HepG2 (cell line): ENCODE data around the gene RNASE13. TPM values are rescaled to one million over a fixed set of nuclear protein-coding genes. Genes with fewer than 3 reads are reported as not detected.

Experiments used
- ELF3 ChIP-seq: IDR thresholded peaks from 2 replicates; pipeline ENCODE4 v1.6.1; 2016; ENCODE audit warnings: missing genetic modification reagents, missing compliant biosample characterization
- HOXA3 ChIP-seq: sonication (generic); formaldehyde crosslinking; IDR thresholded peaks from 2 replicates; pipeline ENCODE4 v1.5.0; 2020; ENCODE audit warnings: missing genetic modification reagents
- MIXL1 ChIP-seq: IDR thresholded peaks from 2 replicates; pipeline ENCODE4 v1.6.1; 2016
- MTF2 ChIP-seq: sonication (generic); formaldehyde crosslinking; IDR thresholded peaks from 2 replicates; pipeline ENCODE4 v1.5.0; 2020; ENCODE audit warnings: missing genetic modification reagents, borderline replicate concordance
- SETDB1 ChIP-seq: sonication (generic); formaldehyde crosslinking; IDR thresholded peaks from 2 replicates; pipeline ENCODE4 v1.5.1; 2020; ENCODE audit warnings: missing genetic modification reagents, mild to moderate bottlenecking, borderline replicate concordance
- SMARCC2 ChIP-seq: fragments of 450-650 bp; IDR thresholded peaks from 2 replicates; pipeline ENCODE4 v1.6.1; 2017; ENCODE audit warnings: antibody characterized with exemption, mild to moderate bottlenecking
- TBX3 ChIP-seq: fragments of 450-650 bp; IDR thresholded peaks from 2 replicates; pipeline ENCODE4 v1.6.1; 2017; ENCODE audit warnings: antibody characterized with exemption, mild to moderate bottlenecking, inconsistent platforms, borderline replicate concordance
- ZFX ChIP-seq: sonication (generic); formaldehyde crosslinking; IDR thresholded peaks from 2 replicates; pipeline ENCODE4 v1.4.0; 2020; ENCODE audit warnings: mild to moderate bottlenecking, low read depth, missing genetic modification reagents, moderate library complexity
- ZNF136 ChIP-seq: sonication (generic); formaldehyde crosslinking; IDR thresholded peaks from 2 replicates; pipeline ENCODE4 v1.8.1; 2022; ENCODE audit warnings: low read depth, mild to moderate bottlenecking, moderate library complexity, missing genetic modification reagents
- ZNF562 ChIP-seq: sonication (generic); formaldehyde crosslinking; IDR thresholded peaks from 2 replicates; pipeline ENCODE4 v1.8.0; 2022; ENCODE audit warnings: missing genetic modification reagents, borderline replicate concordance
- ZNF629 ChIP-seq: sonication (generic); formaldehyde crosslinking; conservative IDR thresholded peaks from 2 replicates; pipeline ENCODE4 v1.5.0; 2020; ENCODE audit warnings: missing genetic modification reagents
- ZNF672 ChIP-seq: sonication (generic); formaldehyde crosslinking; IDR thresholded peaks from 2 replicates; pipeline ENCODE4 v1.8.1; 2022; ENCODE audit warnings: missing genetic modification reagents
- ZNF7 ChIP-seq: IDR thresholded peaks from 2 replicates; pipeline ENCODE4 v1.6.1; 2016; ENCODE audit warnings: missing biosample characterization, missing genetic modification reagents
- polyA plus RNA-seq, 8 experiments: library from polyadenylated mRNA; depleted of rRNA in 3 of 8; stranded (reverse) in 7 of 8; unstranded in 1 of 8; fragments of >200 nt; fragmentation: Illumina TruSeq in 4 of 8; extraction: Trizol in 4 of 8; gene quantifications; 2 replicates each; pipeline versions ENCODE4 v1.2.1 to v1.2.3, GENCODE V29; 2011 to 2016; ENCODE audit warnings: low read depth in 4 of 8, missing spikeins in 1 of 8, mixed read lengths in 1 of 8; ENCODE audit not compliant: insufficient read depth in 1 of 8
- total RNA-seq, 5 experiments: library from RNA; depleted of rRNA; stranded (reverse); fragments of >200 nt; fragmentation: Illumina TruSeq; extraction: Trizol; gene quantifications; 2 replicates each; pipeline ENCODE4 v1.2.3, GENCODE V29; 2016; ENCODE audit warnings: low read depth in 1 of 5
- TF ChIP-seq, protein P1 (sequence below): IDR thresholded peaks from 2 replicates; pipeline ENCODE4 v1.6.1; 2016; ENCODE audit warnings: control low read depth
- TF ChIP-seq, protein P2 (sequence below): sonication (generic); formaldehyde crosslinking; IDR thresholded peaks from 2 replicates; pipeline ENCODE4 v1.5.1; 2020; ENCODE audit warnings: mild to moderate bottlenecking, missing genetic modification reagents, borderline replicate concordance
- TF ChIP-seq, protein P3 (sequence below): sonication (generic); formaldehyde crosslinking; IDR thresholded peaks from one replicate; pipeline ENCODE4 v1.5.1; 2020; ENCODE audit warnings: mild to moderate bottlenecking, missing genetic modification reagents; ENCODE audit errors: not compliant biosample characterization

Gene RNASE13
- total and polyA plus RNA-seq, 2 of the 13 experiments (the other 11 are each of a cell fraction or from before 2014, with no cell fraction given) = 1.0 TPM; not detected in 1

DNA sequence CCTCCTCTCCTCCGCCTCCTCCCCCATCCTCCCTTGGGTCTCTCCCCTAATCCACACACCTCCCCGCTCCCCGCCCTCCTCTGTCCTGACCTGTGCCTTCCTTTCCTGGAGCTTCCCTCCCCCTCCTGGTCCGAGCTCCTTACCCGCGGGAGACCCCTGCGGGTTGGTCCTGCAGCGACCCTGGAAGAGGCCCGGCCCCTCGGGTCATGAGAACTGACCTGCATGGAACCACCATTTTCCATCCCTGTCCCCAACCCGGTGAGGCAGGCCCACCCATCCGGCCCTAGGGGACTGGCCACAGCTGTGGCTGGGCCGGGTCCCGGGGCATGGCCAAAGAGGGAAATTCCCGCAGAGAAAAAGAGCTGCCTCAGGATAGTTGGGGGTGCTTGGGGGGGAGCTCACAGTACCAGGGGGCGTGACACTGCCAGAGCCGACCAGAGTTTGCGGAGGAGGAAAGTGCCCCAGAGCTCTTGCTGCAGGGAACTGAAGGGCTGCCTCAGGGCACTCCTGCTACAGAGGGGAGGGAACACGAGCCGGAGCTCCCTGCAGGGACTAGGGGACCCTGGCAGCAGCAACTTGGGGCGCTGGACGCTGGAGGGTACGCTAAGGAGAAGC is 36.1 kb upstream of the RNASE13 start (continued):
- TF ChIP-seq, protein P1, sequence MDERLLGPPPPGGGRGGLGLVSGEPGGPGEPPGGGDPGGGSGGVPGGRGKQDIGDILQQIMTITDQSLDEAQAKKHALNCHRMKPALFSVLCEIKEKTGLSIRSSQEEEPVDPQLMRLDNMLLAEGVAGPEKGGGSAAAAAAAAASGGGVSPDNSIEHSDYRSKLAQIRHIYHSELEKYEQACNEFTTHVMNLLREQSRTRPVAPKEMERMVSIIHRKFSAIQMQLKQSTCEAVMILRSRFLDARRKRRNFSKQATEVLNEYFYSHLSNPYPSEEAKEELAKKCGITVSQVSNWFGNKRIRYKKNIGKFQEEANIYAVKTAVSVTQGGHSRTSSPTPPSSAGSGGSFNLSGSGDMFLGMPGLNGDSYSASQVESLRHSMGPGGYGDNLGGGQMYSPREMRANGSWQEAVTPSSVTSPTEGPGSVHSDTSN = no peak
- TF ChIP-seq ZNF136 (CRISPR knock-in tag) = no peak
- no peak for TF ChIP-seq ZNF562 (CRISPR knock-in tag)
- no peak for TF ChIP-seq ELF3
- no peak for TF ChIP-seq SETDB1 (CRISPR knock-in tag)
- TF ChIP-seq, protein P2, sequence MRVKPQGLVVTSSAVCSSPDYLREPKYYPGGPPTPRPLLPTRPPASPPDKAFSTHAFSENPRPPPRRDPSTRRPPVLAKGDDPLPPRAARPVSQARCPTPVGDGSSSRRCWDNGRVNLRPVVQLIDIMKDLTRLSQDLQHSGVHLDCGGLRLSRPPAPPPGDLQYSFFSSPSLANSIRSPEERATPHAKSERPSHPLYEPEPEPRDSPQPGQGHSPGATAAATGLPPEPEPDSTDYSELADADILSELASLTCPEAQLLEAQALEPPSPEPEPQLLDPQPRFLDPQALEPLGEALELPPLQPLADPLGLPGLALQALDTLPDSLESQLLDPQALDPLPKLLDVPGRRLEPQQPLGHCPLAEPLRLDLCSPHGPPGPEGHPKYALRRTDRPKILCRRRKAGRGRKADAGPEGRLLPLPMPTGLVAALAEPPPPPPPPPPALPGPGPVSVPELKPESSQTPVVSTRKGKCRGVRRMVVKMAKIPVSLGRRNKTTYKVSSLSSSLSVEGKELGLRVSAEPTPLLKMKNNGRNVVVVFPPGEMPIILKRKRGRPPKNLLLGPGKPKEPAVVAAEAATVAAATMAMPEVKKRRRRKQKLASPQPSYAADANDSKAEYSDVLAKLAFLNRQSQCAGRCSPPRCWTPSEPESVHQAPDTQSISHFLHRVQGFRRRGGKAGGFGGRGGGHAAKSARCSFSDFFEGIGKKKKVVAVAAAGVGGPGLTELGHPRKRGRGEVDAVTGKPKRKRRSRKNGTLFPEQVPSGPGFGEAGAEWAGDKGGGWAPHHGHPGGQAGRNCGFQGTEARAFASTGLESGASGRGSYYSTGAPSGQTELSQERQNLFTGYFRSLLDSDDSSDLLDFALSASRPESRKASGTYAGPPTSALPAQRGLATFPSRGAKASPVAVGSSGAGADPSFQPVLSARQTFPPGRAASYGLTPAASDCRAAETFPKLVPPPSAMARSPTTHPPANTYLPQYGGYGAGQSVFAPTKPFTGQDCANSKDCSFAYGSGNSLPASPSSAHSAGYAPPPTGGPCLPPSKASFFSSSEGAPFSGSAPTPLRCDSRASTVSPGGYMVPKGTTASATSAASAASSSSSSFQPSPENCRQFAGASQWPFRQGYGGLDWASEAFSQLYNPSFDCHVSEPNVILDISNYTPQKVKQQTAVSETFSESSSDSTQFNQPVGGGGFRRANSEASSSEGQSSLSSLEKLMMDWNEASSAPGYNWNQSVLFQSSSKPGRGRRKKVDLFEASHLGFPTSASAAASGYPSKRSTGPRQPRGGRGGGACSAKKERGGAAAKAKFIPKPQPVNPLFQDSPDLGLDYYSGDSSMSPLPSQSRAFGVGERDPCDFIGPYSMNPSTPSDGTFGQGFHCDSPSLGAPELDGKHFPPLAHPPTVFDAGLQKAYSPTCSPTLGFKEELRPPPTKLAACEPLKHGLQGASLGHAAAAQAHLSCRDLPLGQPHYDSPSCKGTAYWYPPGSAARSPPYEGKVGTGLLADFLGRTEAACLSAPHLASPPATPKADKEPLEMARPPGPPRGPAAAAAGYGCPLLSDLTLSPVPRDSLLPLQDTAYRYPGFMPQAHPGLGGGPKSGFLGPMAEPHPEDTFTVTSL (CRISPR knock-in tag) = no peak
- TF ChIP-seq ZNF629 (CRISPR knock-in tag) = no peak
- no peak for TF ChIP-seq ZNF7
- TF ChIP-seq ZFX = peak; percentile 25; the same call in 1 of the 2 replicates
- no peak for TF ChIP-seq MTF2 (CRISPR knock-in tag)
- no peak for TF ChIP-seq TBX3
- TF ChIP-seq MIXL1 = no peak
- no peak for TF ChIP-seq SMARCC2
- TF ChIP-seq, protein P3, sequence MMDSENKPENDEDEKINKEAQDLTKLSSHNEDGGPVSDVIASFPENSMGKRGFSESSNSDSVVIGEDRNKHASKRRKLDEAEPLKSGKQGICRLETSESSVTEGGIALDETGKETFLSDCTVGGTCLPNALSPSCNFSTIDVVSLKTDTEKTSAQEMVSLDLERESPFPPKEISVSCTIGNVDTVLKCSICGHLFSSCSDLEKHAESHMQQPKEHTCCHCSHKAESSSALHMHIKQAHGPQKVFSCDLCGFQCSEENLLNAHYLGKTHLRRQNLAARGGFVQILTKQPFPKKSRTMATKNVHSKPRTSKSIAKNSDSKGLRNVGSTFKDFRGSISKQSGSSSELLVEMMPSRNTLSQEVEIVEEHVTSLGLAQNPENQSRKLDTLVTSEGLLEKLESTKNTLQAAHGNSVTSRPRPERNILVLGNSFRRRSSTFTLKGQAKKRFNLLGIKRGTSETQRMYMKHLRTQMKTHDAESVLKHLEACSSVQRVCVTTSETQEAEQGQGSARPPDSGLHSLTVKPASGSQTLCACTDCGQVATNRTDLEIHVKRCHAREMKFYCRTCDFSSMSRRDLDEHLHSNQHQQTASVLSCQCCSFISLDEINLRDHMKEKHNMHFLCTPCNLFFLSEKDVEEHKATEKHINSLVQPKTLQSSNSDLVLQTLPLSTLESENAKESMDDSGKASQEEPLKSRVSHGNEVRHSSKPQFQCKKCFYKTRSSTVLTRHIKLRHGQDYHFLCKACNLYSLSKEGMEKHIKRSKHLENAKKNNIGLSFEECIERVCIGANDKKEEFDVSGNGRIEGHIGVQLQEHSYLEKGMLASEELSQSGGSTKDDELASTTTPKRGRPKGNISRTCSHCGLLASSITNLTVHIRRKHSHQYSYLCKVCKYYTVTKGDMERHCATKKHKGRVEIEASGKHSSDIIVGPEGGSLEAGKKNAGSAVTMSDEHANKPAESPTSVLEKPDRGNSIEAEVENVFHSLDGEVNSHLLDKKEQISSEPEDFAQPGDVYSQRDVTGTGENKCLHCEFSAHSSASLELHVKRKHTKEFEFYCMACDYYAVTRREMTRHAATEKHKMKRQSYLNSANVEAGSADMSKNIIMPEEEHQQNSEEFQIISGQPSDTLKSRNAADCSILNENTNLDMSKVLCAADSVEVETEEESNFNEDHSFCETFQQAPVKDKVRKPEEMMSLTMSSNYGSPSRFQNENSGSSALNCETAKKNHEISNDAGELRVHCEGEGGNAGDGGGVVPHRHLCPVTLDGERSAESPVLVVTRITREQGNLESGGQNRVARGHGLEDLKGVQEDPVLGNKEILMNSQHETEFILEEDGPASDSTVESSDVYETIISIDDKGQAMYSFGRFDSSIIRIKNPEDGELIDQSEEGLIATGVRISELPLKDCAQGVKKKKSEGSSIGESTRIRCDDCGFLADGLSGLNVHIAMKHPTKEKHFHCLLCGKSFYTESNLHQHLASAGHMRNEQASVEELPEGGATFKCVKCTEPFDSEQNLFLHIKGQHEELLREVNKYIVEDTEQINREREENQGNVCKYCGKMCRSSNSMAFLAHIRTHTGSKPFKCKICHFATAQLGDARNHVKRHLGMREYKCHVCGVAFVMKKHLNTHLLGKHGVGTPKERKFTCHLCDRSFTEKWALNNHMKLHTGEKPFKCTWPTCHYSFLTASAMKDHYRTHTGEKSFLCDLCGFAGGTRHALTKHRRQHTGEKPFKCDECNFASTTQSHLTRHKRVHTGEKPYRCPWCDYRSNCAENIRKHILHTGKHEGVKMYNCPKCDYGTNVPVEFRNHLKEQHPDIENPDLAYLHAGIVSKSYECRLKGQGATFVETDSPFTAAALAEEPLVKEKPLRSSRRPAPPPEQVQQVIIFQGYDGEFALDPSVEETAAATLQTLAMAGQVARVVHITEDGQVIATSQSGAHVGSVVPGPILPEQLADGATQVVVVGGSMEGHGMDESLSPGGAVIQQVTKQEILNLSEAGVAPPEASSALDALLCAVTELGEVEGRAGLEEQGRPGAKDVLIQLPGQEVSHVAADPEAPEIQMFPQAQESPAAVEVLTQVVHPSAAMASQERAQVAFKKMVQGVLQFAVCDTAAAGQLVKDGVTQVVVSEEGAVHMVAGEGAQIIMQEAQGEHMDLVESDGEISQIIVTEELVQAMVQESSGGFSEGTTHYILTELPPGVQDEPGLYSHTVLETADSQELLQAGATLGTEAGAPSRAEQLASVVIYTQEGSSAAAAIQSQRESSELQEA (CRISPR knock-in tag) = no peak
- no peak for TF ChIP-seq ZNF672 (CRISPR knock-in tag)
- no peak; the same call in 1 of the 2 replicates for TF ChIP-seq HOXA3 (CRISPR knock-in tag)
